HEK293 (cell line): ENCODE data around the gene ISL1.

Experiments
- CTCF ChIA-PET: fragments of 350-600 bp; formaldehyde crosslinking; extraction: SDS; loops from one replicate; lab custom pipeline; 2021; ENCODE audit warnings: antibody characterized with exemption; lab: Yijun Ruan, JAX
- POLR2A ChIA-PET: fragments of 300-600 bp; formaldehyde crosslinking; extraction: SDS; loops from one replicate; lab custom pipeline; 2020; ENCODE audit warnings: antibody characterized with exemption, inconsistent platforms; lab: Yijun Ruan, JAX
- H3K27ac ChIP-seq: fragments of 200-500 bp; sonication (Bioruptor generic); 2 replicates; pipeline ENCODE4 v1.5.1; 2014; ENCODE audit warnings: low read depth, low read length, control low read depth, inconsistent platforms; ENCODE audit errors: extremely low read depth
- H3K36me3 ChIP-seq, 2 experiments: fragments of 200-500 bp in 1 of 2; sonication (Bioruptor generic) in 1 of 2; 1 replicate in 1 of 2; 2 replicates in 1 of 2; pipeline ENCODE4 v1.5.1; 2014 to 2017; ENCODE audit warnings: inconsistent platforms in 2 of 2, low read length in 2 of 2; ENCODE audit not compliant: control insufficient read depth in 2 of 2, insufficient read depth in 1 of 2
- H3K4me1 ChIP-seq: fragments of 200-500 bp; sonication (Bioruptor generic); 2 replicates; pipeline ENCODE4 v1.5.1; 2014; ENCODE audit warnings: mild to moderate bottlenecking, low read length, inconsistent platforms; ENCODE audit not compliant: control insufficient read depth, insufficient read depth
- H3K4me3 ChIP-seq: 2 replicates; pipeline ENCODE4 v1.5.1; 2011; ENCODE audit warnings: low read depth, mild to moderate bottlenecking, control low read depth, low read length, moderate library complexity
- H3K9me3 ChIP-seq: fragments of 200-500 bp; sonication (Bioruptor generic); 2 replicates; pipeline ENCODE4 v1.5.1; 2014; ENCODE audit warnings: low read depth, low read length, inconsistent platforms; ENCODE audit not compliant: control insufficient read depth, insufficient read depth
- BCL11B ChIP-seq: fragments of 450-650 bp; formaldehyde crosslinking; IDR thresholded peaks from 2 replicates; pipeline ENCODE4 v1.5.1; 2016; ENCODE audit warnings: low read depth, missing biosample characterization, missing genetic modification characterization
- GFI1B ChIP-seq: fragments of 450-650 bp; formaldehyde crosslinking; IDR thresholded peaks from 2 replicates; pipeline ENCODE4 v1.5.1; 2016; ENCODE audit warnings: missing biosample characterization, missing genetic modification characterization
- GLI4 ChIP-seq: fragments of 450-650 bp; formaldehyde crosslinking; IDR thresholded peaks from 2 replicates; pipeline ENCODE4 v1.5.1; 2016; ENCODE audit warnings: missing biosample characterization, missing genetic modification characterization
- HOXA7 ChIP-seq: sonication (generic); formaldehyde crosslinking; IDR thresholded peaks from 2 replicates; pipeline ENCODE4 v1.8.1; 2022; ENCODE audit warnings: missing genetic modification reagents, borderline replicate concordance
- OVOL3 ChIP-seq: fragments of 450-650 bp; formaldehyde crosslinking; IDR thresholded peaks from 2 replicates; pipeline ENCODE4 v1.5.1; 2016; ENCODE audit warnings: missing biosample characterization, missing genetic modification characterization
- ZFP69B ChIP-seq: fragments of 450-650 bp; formaldehyde crosslinking; IDR thresholded peaks from 2 replicates; pipeline ENCODE4 v1.5.1; 2016; ENCODE audit warnings: missing biosample characterization, missing genetic modification characterization
- ZNF10 ChIP-seq: fragments of 450-650 bp; formaldehyde crosslinking; IDR thresholded peaks from 2 replicates; pipeline ENCODE4 v1.5.1; 2017; ENCODE audit warnings: missing biosample characterization, missing genetic modification characterization
- ZNF202 ChIP-seq: fragments of 450-650 bp; formaldehyde crosslinking; IDR thresholded peaks from 2 replicates; pipeline ENCODE4 v1.5.1; 2016; ENCODE audit warnings: missing biosample characterization, missing genetic modification characterization, borderline replicate concordance
- ZNF221 ChIP-seq: fragments of 450-650 bp; formaldehyde crosslinking; IDR thresholded peaks from 2 replicates; pipeline ENCODE4 v1.5.1; 2017; ENCODE audit warnings: missing biosample characterization, missing genetic modification characterization, borderline replicate concordance
- ZNF223 ChIP-seq: fragments of 450-650 bp; formaldehyde crosslinking; IDR thresholded peaks from 2 replicates; pipeline ENCODE4 v1.5.1; 2016; ENCODE audit warnings: missing biosample characterization, missing genetic modification characterization
- ZNF248 ChIP-seq: fragments of 450-650 bp; formaldehyde crosslinking; IDR thresholded peaks from 2 replicates; pipeline ENCODE4 v1.5.1; 2017; ENCODE audit warnings: missing biosample characterization, missing genetic modification characterization
- ZNF324 ChIP-seq: fragments of 450-650 bp; formaldehyde crosslinking; IDR thresholded peaks from 2 replicates; pipeline ENCODE4 v1.5.1; 2016; ENCODE audit warnings: missing biosample characterization, missing genetic modification characterization
- ZNF404 ChIP-seq: fragments of 450-650 bp; formaldehyde crosslinking; IDR thresholded peaks from 2 replicates; pipeline ENCODE4 v1.5.1; 2017; ENCODE audit warnings: missing biosample characterization, missing genetic modification characterization
- ZNF510 ChIP-seq: fragments of 450-650 bp; formaldehyde crosslinking; IDR thresholded peaks from 2 replicates; pipeline ENCODE4 v1.5.1; 2018; ENCODE audit warnings: mild to moderate bottlenecking, missing genetic modification characterization, missing biosample characterization; ENCODE audit not compliant: insufficient replicate concordance
- ZNF521 ChIP-seq: fragments of 450-650 bp; formaldehyde crosslinking; IDR thresholded peaks from 2 replicates; pipeline ENCODE4 v1.5.1; 2017; ENCODE audit warnings: missing biosample characterization, mild to moderate bottlenecking, missing genetic modification characterization
- ZNF548 ChIP-seq: fragments of 450-650 bp; formaldehyde crosslinking; IDR thresholded peaks from 2 replicates; pipeline ENCODE4 v1.5.1; 2016; ENCODE audit warnings: missing biosample characterization, missing genetic modification characterization
- ZNF660 ChIP-seq: fragments of 450-650 bp; IDR thresholded peaks from 2 replicates; pipeline ENCODE4 v1.5.1; 2018; ENCODE audit warnings: missing biosample characterization, mild to moderate bottlenecking, missing genetic modification characterization
- ZNF843 ChIP-seq: fragments of 450-650 bp; formaldehyde crosslinking; IDR thresholded peaks from 2 replicates; pipeline ENCODE4 v1.5.1; 2016; ENCODE audit warnings: missing biosample characterization, missing genetic modification characterization
- TF ChIP-seq, protein P1 (sequence below): fragments of 450-650 bp; formaldehyde crosslinking; IDR thresholded peaks from 2 replicates; pipeline ENCODE4 v1.5.1; 2016; ENCODE audit warnings: missing biosample characterization, missing genetic modification characterization
- TF ChIP-seq, protein P2 (sequence below): fragments of 450-650 bp; formaldehyde crosslinking; IDR thresholded peaks from 2 replicates; pipeline ENCODE4 v1.5.1; 2016; ENCODE audit warnings: missing biosample characterization, missing genetic modification characterization
- TF ChIP-seq, protein P3 (sequence below): fragments of 450-650 bp; formaldehyde crosslinking; IDR thresholded peaks from 2 replicates; pipeline ENCODE4 v1.5.1; 2016; ENCODE audit warnings: missing biosample characterization, missing genetic modification characterization
- TF ChIP-seq, protein P4 (sequence below): fragments of 450-650 bp; formaldehyde crosslinking; IDR thresholded peaks from 2 replicates; pipeline ENCODE4 v1.5.1; 2017; ENCODE audit warnings: missing biosample characterization, missing genetic modification characterization
- TF ChIP-seq, protein P5 (sequence below): fragments of 450-650 bp; formaldehyde crosslinking; optimal IDR thresholded peaks from 2 replicates; pipeline ENCODE3; 2016; ENCODE audit warnings: missing biosample characterization, mild to moderate bottlenecking, missing genetic modification characterization
- TF ChIP-seq, protein P6 (sequence below): fragments of 450-650 bp; formaldehyde crosslinking; IDR thresholded peaks from 2 replicates; pipeline ENCODE4 v1.5.0; 2017; ENCODE audit warnings: missing biosample characterization, missing genetic modification characterization, borderline replicate concordance
- TF ChIP-seq, protein P7 (sequence below): fragments of 450-650 bp; formaldehyde crosslinking; IDR thresholded peaks from 2 replicates; pipeline ENCODE4; 2016; ENCODE audit warnings: missing biosample characterization, missing genetic modification characterization

ISL1 gene

DNA sequence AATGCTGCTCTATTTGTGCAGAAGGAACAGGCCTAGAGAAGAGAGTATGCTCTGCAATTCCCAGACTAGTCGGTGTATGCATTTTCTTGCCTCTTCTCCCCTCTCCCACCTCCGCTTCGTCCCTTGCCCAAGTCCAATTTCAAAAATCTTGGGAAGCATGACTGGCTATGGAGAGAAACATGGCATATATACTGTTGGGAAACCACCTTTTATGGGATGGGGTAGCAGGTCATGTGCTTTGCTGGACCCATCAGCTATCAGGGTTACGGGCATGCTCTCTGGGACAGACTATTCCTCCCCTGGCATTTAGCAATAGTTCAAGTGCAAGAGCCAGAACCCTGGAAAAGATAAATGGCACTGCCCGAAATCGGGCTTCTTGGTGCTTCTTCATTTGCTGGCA, 12.0 kb downstream of the ISL1 start:
- CTCF ChIA-PET = interaction anchor here (0.6 to 1.1 kb wide), 2 partner anchors 13 to 14 kb away, joined by 3 to 4 read pairs; no protein-coding TSS in a partner anchor

DNA sequence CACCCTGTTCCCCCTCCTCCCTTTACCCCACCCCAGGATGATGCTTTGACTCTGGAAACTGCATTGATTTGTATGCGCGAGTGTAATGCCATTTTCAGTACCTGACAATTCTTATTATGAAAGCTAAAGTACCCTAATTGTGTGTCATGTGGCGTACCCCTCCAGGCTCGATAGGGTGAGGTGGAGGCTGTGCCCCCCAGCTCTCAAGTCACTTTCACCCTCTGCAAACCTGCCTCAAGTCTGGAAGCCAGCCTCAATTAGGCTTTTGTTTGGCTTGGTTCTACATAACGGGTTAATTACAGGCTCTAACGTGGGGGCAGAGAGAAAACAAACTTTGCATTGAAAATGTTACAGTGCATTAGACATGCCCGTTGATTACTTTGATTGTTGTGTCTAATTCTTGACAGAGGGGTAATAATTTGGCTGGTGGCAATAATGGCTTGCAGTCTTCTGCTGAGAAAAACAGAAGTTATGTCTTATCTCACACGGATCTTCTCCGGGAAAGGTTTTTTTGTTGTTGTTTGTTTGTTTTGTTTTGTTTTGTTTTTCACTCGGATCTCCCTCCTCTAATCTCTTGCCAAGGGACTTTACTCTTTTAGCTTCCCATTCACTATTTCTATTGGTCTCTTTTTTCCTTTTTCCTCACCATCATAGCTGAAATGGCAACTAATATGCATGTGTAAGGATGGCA, 12.6 kb downstream of the ISL1 start:
- Histone ChIP-seq H3K36me3 (peaks cover 0 to 13% of the 10 kb centered on the region in 2 experiments; a peak in 1 of 3 replicates), H3K4me1 (peaks cover 9% of the 10 kb centered on the region), H3K4me3 (no peak overlapping the region), H3K27ac (no peak overlapping the region), H3K9me3 (no peaks in the 10 kb centered on the region)
- ChIA-PET POLR2A (no interaction called here), CTCF (interaction anchor here (0.6 kb wide), 1 partner anchor 14 kb away, joined by 3 read pairs; no protein-coding TSS in a partner anchor)
- TF ChIP-seq ZNF248 (tag by site-specific recombination) (no peak), ZNF510 (tag by site-specific recombination) (no peak), ZNF223 (tag by site-specific recombination) (no peak), GLI4 (no peak), ZNF843 (tag by site-specific recombination) (no peak), HOXA7 (CRISPR knock-in tag) (no peak), ZNF548 (tag by site-specific recombination) (no peak), ZNF221 (no peak), ZNF324 (tag by site-specific recombination) (no peak), ZNF404 (tag by site-specific recombination) (no peak)
- TF ChIP-seq, protein P1, sequence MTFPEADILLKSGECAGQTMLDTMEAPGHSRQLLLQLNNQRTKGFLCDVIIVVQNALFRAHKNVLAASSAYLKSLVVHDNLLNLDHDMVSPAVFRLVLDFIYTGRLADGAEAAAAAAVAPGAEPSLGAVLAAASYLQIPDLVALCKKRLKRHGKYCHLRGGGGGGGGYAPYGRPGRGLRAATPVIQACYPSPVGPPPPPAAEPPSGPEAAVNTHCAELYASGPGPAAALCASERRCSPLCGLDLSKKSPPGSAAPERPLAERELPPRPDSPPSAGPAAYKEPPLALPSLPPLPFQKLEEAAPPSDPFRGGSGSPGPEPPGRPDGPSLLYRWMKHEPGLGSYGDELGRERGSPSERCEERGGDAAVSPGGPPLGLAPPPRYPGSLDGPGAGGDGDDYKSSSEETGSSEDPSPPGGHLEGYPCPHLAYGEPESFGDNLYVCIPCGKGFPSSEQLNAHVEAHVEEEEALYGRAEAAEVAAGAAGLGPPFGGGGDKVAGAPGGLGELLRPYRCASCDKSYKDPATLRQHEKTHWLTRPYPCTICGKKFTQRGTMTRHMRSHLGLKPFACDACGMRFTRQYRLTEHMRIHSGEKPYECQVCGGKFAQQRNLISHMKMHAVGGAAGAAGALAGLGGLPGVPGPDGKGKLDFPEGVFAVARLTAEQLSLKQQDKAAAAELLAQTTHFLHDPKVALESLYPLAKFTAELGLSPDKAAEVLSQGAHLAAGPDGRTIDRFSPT (tag by site-specific recombination) = no peak
- TF ChIP-seq, protein P2, sequence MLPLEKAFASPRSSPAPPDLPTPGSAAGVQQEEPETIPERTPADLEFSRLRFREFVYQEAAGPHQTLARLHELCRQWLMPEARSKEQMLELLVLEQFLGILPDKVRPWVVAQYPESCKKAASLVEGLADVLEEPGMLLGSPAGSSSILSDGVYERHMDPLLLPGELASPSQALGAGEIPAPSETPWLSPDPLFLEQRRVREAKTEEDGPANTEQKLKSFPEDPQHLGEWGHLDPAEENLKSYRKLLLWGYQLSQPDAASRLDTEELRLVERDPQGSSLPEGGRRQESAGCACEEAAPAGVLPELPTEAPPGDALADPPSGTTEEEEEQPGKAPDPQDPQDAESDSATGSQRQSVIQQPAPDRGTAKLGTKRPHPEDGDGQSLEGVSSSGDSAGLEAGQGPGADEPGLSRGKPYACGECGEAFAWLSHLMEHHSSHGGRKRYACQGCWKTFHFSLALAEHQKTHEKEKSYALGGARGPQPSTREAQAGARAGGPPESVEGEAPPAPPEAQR (tag by site-specific recombination) = no peak
- TF ChIP-seq, protein P3, sequence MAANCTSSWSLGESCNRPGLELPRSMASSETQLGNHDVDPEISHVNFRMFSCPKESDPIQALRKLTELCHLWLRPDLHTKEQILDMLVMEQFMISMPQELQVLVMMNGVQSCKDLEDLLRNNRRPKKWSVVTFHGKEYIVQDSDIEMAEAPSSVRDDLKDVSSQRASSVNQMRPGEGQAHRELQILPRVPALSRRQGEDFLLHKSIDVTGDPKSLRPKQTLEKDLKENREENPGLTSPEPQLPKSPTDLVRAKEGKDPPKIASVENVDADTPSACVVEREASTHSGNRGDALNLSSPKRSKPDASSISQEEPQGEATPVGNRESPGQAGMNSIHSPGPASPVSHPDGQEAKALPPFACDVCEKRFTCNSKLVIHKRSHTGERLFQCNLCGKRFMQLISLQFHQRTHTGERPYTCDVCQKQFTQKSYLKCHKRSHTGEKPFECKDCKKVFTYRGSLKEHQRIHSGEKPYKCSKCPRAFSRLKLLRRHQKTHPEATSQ (tag by site-specific recombination) = no peak
- TF ChIP-seq, protein P4, sequence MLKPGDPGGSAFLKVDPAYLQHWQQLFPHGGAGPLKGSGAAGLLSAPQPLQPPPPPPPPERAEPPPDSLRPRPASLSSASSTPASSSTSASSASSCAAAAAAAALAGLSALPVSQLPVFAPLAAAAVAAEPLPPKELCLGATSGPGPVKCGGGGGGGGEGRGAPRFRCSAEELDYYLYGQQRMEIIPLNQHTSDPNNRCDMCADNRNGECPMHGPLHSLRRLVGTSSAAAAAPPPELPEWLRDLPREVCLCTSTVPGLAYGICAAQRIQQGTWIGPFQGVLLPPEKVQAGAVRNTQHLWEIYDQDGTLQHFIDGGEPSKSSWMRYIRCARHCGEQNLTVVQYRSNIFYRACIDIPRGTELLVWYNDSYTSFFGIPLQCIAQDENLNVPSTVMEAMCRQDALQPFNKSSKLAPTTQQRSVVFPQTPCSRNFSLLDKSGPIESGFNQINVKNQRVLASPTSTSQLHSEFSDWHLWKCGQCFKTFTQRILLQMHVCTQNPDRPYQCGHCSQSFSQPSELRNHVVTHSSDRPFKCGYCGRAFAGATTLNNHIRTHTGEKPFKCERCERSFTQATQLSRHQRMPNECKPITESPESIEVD (tag by site-specific recombination) = no peak

More for the DNA sequence above, 12.0 kb downstream of the ISL1 start:
- Histone ChIP-seq H3K4me3 (no peak overlapping the region), H3K36me3 (peaks cover 0 to 13% of the 10 kb centered on the region in 2 experiments; a peak in 1 of 3 replicates), H3K4me1 (peaks cover 9% of the 10 kb centered on the region), H3K9me3 (no peaks in the 10 kb centered on the region), H3K27ac (no peak overlapping the region)
- POLR2A ChIA-PET = interaction anchor here (3.7 kb wide), 1 partner anchor 12 kb away, joined by 17 read pairs; the partner anchor contains the start of gene ISL1
- TF ChIP-seq GFI1B (tag by site-specific recombination) (no peak), ZNF660 (tag by site-specific recombination) (no peak), OVOL3 (no peak), ZNF202 (tag by site-specific recombination) (no peak), ZNF521 (tag by site-specific recombination) (no peak), ZFP69B (no peak), ZNF10 (no peak), BCL11B (tag by site-specific recombination) (no peak)
- TF ChIP-seq, protein P5, sequence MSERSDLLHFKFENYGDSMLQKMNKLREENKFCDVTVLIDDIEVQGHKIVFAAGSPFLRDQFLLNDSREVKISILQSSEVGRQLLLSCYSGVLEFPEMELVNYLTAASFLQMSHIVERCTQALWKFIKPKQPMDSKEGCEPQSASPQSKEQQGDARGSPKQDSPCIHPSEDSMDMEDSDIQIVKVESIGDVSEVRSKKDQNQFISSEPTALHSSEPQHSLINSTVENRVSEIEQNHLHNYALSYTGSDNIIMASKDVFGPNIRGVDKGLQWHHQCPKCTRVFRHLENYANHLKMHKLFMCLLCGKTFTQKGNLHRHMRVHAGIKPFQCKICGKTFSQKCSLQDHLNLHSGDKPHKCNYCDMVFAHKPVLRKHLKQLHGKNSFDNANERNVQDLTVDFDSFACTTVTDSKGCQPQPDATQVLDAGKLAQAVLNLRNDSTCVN (tag by site-specific recombination) = no peak
- TF ChIP-seq, protein P6, sequence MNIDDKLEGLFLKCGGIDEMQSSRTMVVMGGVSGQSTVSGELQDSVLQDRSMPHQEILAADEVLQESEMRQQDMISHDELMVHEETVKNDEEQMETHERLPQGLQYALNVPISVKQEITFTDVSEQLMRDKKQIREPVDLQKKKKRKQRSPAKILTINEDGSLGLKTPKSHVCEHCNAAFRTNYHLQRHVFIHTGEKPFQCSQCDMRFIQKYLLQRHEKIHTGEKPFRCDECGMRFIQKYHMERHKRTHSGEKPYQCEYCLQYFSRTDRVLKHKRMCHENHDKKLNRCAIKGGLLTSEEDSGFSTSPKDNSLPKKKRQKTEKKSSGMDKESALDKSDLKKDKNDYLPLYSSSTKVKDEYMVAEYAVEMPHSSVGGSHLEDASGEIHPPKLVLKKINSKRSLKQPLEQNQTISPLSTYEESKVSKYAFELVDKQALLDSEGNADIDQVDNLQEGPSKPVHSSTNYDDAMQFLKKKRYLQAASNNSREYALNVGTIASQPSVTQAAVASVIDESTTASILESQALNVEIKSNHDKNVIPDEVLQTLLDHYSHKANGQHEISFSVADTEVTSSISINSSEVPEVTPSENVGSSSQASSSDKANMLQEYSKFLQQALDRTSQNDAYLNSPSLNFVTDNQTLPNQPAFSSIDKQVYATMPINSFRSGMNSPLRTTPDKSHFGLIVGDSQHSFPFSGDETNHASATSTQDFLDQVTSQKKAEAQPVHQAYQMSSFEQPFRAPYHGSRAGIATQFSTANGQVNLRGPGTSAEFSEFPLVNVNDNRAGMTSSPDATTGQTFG (tag by site-specific recombination) = no peak
- TF ChIP-seq, protein P7, sequence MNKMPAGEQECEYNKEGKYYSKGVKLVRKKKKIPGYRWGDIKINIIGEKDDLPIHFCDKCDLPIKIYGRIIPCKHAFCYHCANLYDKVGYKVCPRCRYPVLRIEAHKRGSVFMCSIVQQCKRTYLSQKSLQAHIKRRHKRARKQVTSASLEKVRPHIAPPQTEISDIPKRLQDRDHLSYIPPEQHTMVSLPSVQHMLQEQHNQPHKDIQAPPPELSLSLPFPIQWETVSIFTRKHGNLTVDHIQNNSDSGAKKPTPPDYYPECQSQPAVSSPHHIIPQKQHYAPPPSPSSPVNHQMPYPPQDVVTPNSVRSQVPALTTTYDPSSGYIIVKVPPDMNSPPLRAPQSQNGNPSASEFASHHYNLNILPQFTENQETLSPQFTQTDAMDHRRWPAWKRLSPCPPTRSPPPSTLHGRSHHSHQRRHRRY (tag by site-specific recombination) = no peak
